COLO829 (cell line): ENCODE data around the gene NCKAP5.

ENCODE experiments used
- DNase-seq: peaks from one replicate; pipeline ENCODE4 v3.0.0; 2012; ENCODE audit warnings: low spot score

NCKAP5 gene

GRCh38 chr2:133458280-133458679 is 110.0 kb downstream of the NCKAP5 start:
- no peak for DNase-seq

- DNase-seq: no peak
Observed at GRCh38 chr2:133457861-133458260, 110.4 kb downstream of the NCKAP5 start.

GRCh38 chr2:133456971-133457370 is 111.3 kb downstream of the NCKAP5 start:
- DNase-seq: no peak

DNA sequence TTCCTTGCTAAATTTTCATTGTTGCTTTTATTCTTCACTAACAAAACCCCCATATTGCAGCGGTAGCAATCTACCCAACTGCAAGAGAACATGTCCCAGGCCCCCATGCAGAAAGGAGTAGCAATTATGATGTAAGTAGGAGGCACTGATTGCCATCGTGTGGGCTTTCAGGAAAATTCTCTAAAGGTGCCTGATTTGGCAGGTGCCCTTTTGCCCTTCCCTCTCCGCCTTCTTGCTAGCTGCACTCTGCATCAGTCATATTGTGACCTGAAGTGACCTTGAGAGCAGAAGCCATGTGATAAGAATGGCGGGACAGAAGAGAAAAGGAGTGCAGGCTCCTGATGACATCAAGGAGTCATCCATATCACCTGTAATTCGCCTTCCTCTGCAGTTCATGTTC is 112.1 kb downstream of the NCKAP5 start:
- DNase-seq: no peak

GRCh38 chr2:133453032-133453431 is 115.2 kb downstream of the NCKAP5 start:
- DNase-seq: no peak

GRCh38 chr2:133452583-133452982 is 115.7 kb downstream of the NCKAP5 start:
- no peak for DNase-seq

GRCh38 chr2:133452146-133452545 is 116.1 kb downstream of the NCKAP5 start:
- DNase-seq: no peak

- no peak for DNase-seq
Observed at GRCh38 chr2:133448195-133448594, 120.1 kb downstream of the NCKAP5 start.

DNA sequence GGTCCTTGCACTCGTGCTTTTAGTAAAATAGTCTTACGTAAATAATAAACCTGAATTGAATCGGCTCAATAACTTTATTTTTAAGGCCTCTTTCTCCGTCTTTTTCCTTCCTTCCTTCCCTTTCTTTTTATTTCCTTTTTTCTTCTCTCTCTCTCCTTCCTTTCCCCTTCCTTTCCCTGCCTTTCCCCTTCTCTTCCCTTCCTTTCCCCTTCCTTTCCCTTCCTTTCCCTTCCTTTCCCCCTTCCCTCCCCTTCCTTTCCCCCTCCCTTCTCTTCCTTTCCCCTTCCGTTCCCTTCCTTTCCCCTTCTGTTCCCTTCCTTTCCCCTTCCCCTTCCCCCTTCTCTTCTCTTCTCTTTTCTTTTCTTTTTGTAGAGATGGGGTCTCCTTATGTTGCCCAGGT is 121.0 kb downstream of the NCKAP5 start:
- no peak for DNase-seq

GRCh38 chr2:133444465-133444864 is 123.8 kb downstream of the NCKAP5 start:
- DNase-seq: no peak

GRCh38 chr2:133442393-133442792 is 125.9 kb downstream of the NCKAP5 start:
- DNase-seq: no peak

DNA sequence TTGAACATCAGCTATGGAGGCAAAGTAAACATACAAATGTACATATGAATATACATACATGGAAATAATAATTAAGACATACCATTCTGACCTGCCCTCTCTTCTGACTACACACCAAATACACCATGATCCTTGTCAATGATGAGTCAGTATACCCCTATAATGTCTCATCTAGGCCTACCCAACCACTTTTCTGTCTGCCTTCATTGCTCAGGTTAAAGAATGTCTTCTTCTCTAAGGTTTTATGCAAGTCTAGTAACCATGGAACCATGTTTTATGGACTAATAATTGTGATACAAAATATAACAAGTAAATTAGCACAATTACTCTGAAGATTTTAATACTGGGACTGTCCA is 128.7 kb downstream of the NCKAP5 start:
- DNase-seq: no peak

GRCh38 chr2:133438848-133439564 is 129.3 kb downstream of the NCKAP5 start:
- peak; percentile 68 for DNase-seq

DNA sequence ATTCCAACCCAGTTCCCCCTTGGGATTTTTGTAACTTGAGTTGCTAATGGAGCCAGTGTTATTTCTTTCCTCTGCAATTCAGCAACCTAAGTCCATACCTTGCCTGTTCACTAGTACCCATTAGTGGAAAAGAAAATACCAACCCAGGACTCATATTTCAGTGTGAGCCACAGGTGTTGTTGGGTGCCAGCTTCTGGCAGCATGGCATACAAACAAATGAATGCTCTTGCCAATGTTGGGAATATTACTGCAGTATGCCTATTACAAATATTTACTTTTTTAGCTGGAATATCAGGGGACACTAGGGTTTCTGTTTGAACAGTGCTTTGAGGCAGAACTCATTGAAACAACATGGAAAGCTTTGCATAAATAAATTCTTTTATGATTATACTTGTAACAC is 130.2 kb downstream of the NCKAP5 start:
- no peak for DNase-seq

DNA sequence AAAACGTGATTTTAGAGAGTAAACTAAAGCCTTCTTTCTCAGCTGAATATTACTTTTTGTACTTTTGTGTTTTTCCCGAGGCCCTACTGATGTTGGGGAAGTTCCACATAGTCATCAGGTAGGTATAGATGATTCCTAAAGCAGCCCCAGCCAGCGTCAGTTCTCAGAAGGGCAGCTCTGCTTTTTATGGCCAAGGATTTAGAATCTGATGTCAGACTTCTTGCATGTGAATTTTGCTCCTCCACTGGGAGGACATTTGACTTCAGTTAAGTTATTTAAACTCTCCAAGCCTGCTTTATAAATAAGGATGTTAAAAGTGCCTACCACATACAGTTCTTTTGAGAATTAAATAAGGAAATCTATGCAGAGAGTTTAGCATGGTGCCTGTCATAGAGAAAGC is 130.8 kb downstream of the NCKAP5 start:
- DNase-seq: no peak

GRCh38 chr2:133434959-133435668 is 133.1 kb downstream of the NCKAP5 start:
- no peak for DNase-seq

GRCh38 chr2:133433455-133434451 is 134.5 kb downstream of the NCKAP5 start:
- DNase-seq: no peak

DNA sequence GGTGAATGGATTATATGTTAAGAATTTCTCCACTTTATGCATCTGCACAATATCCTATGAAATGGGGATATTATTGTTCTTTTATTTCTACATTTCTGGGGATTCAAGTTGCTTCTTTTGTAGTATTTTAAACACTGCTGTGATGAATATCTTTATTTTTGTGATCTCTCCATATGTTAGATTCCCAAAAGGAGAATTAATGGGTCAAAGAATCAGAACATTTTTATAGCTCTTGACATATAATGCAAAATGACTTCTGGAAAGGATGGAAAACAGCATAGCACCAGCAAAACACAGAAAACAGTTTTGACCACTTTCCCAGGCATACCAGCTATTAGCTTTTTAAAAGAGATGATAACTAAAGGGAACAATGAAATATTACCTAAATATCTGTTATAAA is 135.5 kb downstream of the NCKAP5 start:
- DNase-seq: no peak

DNA sequence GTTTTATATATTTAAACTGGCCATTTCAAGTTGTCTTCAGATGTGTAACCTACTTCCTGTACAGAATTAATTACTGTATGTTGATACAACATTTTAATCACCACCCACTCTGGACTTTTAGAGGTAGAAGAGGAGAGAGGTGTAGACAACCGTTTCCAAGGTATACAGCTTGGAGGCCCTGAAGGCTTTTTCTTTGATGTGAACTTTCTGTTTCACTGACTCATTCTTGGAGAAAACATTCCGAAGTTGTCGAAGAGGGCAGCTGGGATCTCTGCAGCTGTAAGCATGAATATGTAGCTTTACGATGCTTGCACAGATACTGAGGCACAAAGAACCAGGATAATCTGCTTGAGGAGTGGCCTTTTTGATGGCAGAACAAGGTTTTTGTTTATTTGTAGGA is 137.0 kb downstream of the NCKAP5 start:
- no peak for DNase-seq

- DNase-seq: no peak
Observed at GRCh38 chr2:133426791-133427190, 141.5 kb downstream of the NCKAP5 start.

DNA sequence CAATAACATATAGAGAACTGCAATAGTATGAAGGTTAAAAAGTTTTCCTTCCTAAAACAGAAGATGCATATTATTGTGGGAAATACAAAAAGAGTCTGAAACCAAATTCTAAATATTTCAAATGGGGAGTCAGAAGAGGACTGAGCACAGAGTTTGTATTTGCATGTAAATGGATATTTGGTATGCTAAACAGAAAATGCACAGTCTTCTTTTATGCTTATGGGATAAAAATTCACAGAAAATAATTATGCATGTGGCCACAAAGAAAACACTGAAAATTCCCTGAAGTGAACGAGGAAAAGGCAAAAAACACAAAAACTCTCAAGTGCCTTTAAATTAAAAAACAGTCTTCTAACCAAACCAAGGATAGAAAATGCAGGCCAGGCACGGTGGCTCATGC is 142.7 kb downstream of the NCKAP5 start:
- DNase-seq: no peak

GRCh38 chr2:133424876-133425275 is 143.4 kb downstream of the NCKAP5 start:
- peak; percentile 81 for DNase-seq

GRCh38 chr2:133422931-133423351 is 145.3 kb downstream of the NCKAP5 start:
- no peak for DNase-seq
